Common myeloid progenitor, CD34-positive (primary cell): ENCODE results near the gene RSPRY1.

Experiments
- CTCF ChIA-PET: fragments of 350-600 bp; sonication (Branson Sonifier 250); formaldehyde crosslinking; loops from one replicate; lab custom pipeline; 2021; ENCODE audit warnings: antibody characterized with exemption; lab: Charles Lee
- POLR2A ChIA-PET: fragments of 350-600 bp; sonication (Branson Sonifier 250); formaldehyde crosslinking; loops from one replicate; lab custom pipeline; 2021; ENCODE audit warnings: antibody characterized with exemption; lab: Charles Lee
- DNase-seq, 3 donors: peaks; one replicate each; pipeline versions ENCODE4 v3.0.0 to v3.0.0-alpha.2; 2013
- H3K27ac ChIP-seq, 2 experiments: 1 replicate in 1 of 2; 2 replicates in 1 of 2; pipeline ENCODE4 v1.7.0; 2013; ENCODE audit warnings: inconsistent platforms in 2 of 2, low read length in 2 of 2, mild to moderate bottlenecking in 2 of 2, low read depth in 1 of 2, moderate library complexity in 1 of 2; ENCODE audit not compliant: severe bottlenecking in 2 of 2, insufficient read depth in 1 of 2, poor library complexity in 1 of 2
- H3K27me3 ChIP-seq, 5 experiments: replicated peaks in 2 of 5; 1 replicate in 3 of 5; 2 replicates in 2 of 5; pipeline versions ENCODE4 v1.6.1 to v1.7.0; 2013; ENCODE audit warnings: low read length in 4 of 5, mild to moderate bottlenecking in 2 of 5, moderate library complexity in 2 of 5, inconsistent platforms in 1 of 5; ENCODE audit not compliant: insufficient read depth in 5 of 5, control insufficient read depth in 4 of 5
- H3K36me3 ChIP-seq, 4 experiments: 1 replicate in 2 of 4; 2 replicates in 2 of 4; pipeline versions ENCODE4 v1.6.1 to v1.7.0; 2013; ENCODE audit warnings: low read length in 3 of 4, control low read depth in 1 of 4, mild to moderate bottlenecking in 1 of 4; ENCODE audit not compliant: control insufficient read depth in 4 of 4, insufficient read depth in 4 of 4
- H3K4me1 ChIP-seq, 4 experiments: 1 replicate in 3 of 4; 2 replicates in 1 of 4; pipeline versions ENCODE4 v1.6.1 to v1.7.1; 2013; ENCODE audit warnings: low read length in 3 of 4, mild to moderate bottlenecking in 3 of 4, control low read depth in 1 of 4, inconsistent platforms in 1 of 4, moderate library complexity in 1 of 4; ENCODE audit not compliant: control insufficient read depth in 4 of 4, insufficient read depth in 4 of 4; ENCODE audit errors: control extremely low read depth in 1 of 4
- H3K4me3 ChIP-seq, 7 experiments: 1 replicate in 4 of 7; 2 replicates in 3 of 7; pipeline versions ENCODE4 v1.5.1 to v1.7.0; 2013; ENCODE audit warnings: mild to moderate bottlenecking in 7 of 7, low read length in 6 of 7, moderate library complexity in 6 of 7, inconsistent platforms in 2 of 7, low read depth in 2 of 7, control low read depth in 1 of 7; ENCODE audit not compliant: insufficient read depth in 4 of 7, control insufficient read depth in 1 of 7; ENCODE audit errors: extremely low read depth in 1 of 7
- H3K9me3 ChIP-seq, 5 experiments: 1 replicate in 4 of 5; 2 replicates in 1 of 5; pipeline versions ENCODE4 v1.6.1 to v1.7.1; 2013; ENCODE audit warnings: low read length in 4 of 5, mild to moderate bottlenecking in 2 of 5, inconsistent platforms in 1 of 5, low read depth in 1 of 5, moderate library complexity in 1 of 5; ENCODE audit not compliant: control insufficient read depth in 4 of 5, insufficient read depth in 2 of 5; ENCODE audit errors: control extremely low read depth in 1 of 5
- WGBS: methylation state at CpG from one replicate; pipeline ENCODE4 v1.1.5; 2013; ENCODE audit not compliant: insufficient coverage; 5-methylcytosine and 5-hydroxymethylcytosine counted together

RSPRY1 gene

GRCh38 chr16:57213462-57213861, 27.3 kb downstream of the RSPRY1 start:
- POLR2A ChIA-PET, result no interaction called here
- H3K4me3 ChIP-seq, result no peak overlapping the region
- WGBS, result 100% methylated on average over 1 of the region's 1 CpG
- no peaks in the 10 kb centered on the region for H3K27me3 ChIP-seq
- H3K9me3 ChIP-seq, result peaks cover 4 to 31% (median 20%) of the 10 kb centered on the region in 5 experiments
- no peak for DNase-seq
- H3K36me3 ChIP-seq, result peaks cover 48 to 87% (median 70%) of the 10 kb centered on the region in 4 experiments
- H3K27ac ChIP-seq, result no peak overlapping the region
- H3K4me1 ChIP-seq, result no peaks in the 10 kb centered on the region
- CTCF ChIA-PET, result interaction anchor here (1.2 to 1.4 kb wide), 4 partner anchors 17 to 26 kb away, joined by 3 to 4 read pairs (median 4); no protein-coding TSS in a partner anchor

DNA sequence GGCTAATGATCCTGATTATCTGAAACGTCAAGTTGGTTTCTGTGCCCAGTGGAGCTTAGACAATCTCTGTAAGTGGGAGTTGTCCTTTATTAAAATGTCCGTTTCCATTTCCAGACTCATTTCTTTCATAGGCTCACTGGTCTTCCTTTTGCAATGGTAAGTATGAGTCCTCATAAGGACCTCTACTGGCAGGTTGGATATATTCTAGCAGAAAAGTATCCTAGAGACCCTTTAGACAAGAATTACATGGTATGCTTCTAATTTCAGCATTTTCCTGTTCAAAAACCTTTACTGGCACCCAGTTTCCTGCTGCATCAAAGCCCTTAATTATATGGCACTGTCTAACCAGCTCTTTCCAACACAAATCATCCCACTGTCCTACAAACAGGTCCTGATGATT, 30.8 kb downstream of the RSPRY1 start:
- Histone ChIP-seq H3K27ac (no peak overlapping the region), H3K4me3 (peak overlapping the region in 1 of 7 experiments; percentile 15), H3K27me3 (no peaks in the 10 kb centered on the region), H3K4me1 (no peaks in the 10 kb centered on the region), H3K36me3 (peaks cover 43 to 89% (median 70%) of the 10 kb centered on the region in 4 experiments), H3K9me3 (peaks cover 4 to 33% (median 20%) of the 10 kb centered on the region in 5 experiments)
- ChIA-PET POLR2A (no interaction called here), CTCF (no interaction called here)
- no peak for DNase-seq
- WGBS, result no CpG with 5 or more reads among the region's 2 CpGs

DNA sequence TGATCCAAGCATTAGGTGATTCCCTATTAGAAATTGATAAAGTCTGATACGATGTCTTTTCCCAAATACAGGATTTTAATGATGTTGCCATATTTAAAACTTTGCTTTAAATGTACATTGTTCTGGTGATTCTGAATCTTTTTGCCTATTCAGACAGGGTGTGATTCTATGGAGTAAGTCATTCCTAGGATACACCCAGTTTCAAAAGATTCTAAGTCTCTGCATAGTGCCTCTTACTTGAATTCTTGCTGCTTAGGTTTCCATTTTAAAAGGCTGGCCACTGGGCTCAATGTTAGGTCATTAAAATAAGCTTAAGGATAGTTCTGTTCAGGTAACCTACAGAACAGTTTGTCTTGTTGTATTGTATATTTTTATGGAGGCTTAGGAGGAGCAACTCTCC, 36.9 kb downstream of the RSPRY1 start:
- H3K27ac ChIP-seq, result no peak overlapping the region
- DNase-seq, result no peak
- peaks cover 0 to 4% (median 0%) of the 10 kb centered on the region in 5 experiments for H3K9me3 ChIP-seq
- no peaks in the 10 kb centered on the region for H3K4me1 ChIP-seq
- no CpG with 5 or more reads among the region's 1 CpG for WGBS
- CTCF ChIA-PET, result no interaction called here
- POLR2A ChIA-PET, result no interaction called here
- H3K4me3 ChIP-seq, result no peak overlapping the region
- H3K27me3 ChIP-seq, result no peaks in the 10 kb centered on the region
- H3K36me3 ChIP-seq, result peaks cover 20 to 87% (median 48%) of the 10 kb centered on the region in 4 experiments

DNA sequence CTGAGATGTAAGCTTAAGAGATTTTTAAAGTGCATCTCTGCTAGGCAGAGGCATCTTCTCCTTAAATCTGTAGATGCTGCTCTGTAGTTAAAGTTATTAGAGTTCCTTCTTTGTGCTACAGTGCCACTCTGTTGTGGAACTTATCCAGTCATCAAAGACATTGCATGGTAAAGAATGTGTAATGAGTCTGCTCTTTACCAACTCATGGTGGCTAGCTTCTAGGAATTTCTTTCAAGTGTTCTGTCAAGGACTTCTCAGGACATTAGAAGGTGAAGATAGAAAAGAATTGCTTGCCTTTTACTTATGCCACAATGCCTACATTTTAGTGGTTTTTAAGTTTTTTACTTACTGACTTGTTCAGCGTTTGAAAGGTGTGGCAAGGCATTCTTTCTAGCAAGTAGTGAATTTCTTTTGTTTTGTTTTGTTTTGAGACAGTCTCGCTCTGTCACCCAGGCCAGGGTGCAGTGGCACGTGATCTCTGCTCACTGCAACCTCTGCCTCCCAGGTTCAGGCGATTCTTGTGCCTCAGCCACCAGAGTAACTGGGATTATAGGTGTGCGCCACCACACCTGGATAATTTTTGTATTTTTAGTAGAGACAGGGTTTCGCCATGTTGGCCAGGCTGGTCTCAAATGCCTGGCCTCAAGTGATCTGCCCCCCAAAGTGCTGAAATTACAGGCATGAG, 38.7 kb downstream of the RSPRY1 start:
- H3K36me3 ChIP-seq, result peaks cover 21 to 77% (median 48%) of the 10 kb centered on the region in 4 experiments
- 97% methylated on average over 3 of the region's 6 CpGs for WGBS
- POLR2A ChIA-PET, result no interaction called here

GRCh38 chr16:57225978-57226377, 39.8 kb downstream of the RSPRY1 start:
- Histone ChIP-seq H3K4me1 (no peaks in the 10 kb centered on the region), H3K4me3 (no peak overlapping the region), H3K36me3 (peaks cover 25 to 78% (median 52%) of the 10 kb centered on the region in 4 experiments), H3K27ac (no peak overlapping the region), H3K9me3 (no peaks in the 10 kb centered on the region), H3K27me3 (no peaks in the 10 kb centered on the region)
- POLR2A ChIA-PET, result no interaction called here
- WGBS, result 100% methylated on average over 3 of the region's 7 CpGs
- CTCF ChIA-PET, result interaction anchor here (2.0 kb wide), 1 partner anchor 10 kb away, joined by 6 read pairs; no protein-coding TSS in a partner anchor
- DNase-seq, result no peak

More for the DNA sequence above, 38.7 kb downstream of the RSPRY1 start:
- CTCF ChIA-PET, result no interaction called here
- H3K27me3 ChIP-seq, result no peaks in the 10 kb centered on the region
- no peak for DNase-seq
- no peak overlapping the region for H3K27ac ChIP-seq
- no peaks in the 10 kb centered on the region for H3K9me3 ChIP-seq
- no peaks in the 10 kb centered on the region for H3K4me1 ChIP-seq
- H3K4me3 ChIP-seq, result no peak overlapping the region

- 89% methylated on average over 1 of the region's 4 CpGs for WGBS
- H3K36me3 ChIP-seq, result peaks cover 23 to 79% (median 52%) of the 10 kb centered on the region in 4 experiments
- CTCF ChIA-PET, result interaction anchor here (0.8 to 2.0 kb wide), 2 partner anchors 9 to 14 kb away, joined by 3 to 6 read pairs; no protein-coding TSS in a partner anchor
- peak overlapping the region in 1 of 2 experiments; percentile 0 for H3K27ac ChIP-seq
- H3K4me1 ChIP-seq, result no peaks in the 10 kb centered on the region
- no peaks in the 10 kb centered on the region for H3K27me3 ChIP-seq
- H3K4me3 ChIP-seq, result no peak overlapping the region
- no peak for DNase-seq
- POLR2A ChIA-PET, result no interaction called here
- no peaks in the 10 kb centered on the region for H3K9me3 ChIP-seq
Measured at GRCh38 chr16:57226701-57227621, 40.8 kb downstream of the RSPRY1 start.
